Psoas muscle (tissue), 8 donors: ENCODE data around the gene CFAP20. TPM values are rescaled to one million over a fixed set of nuclear protein-coding genes. Genes with fewer than 3 reads are reported as not detected.
"Not testable (repeated sequence)": the region's sequence is repeated elsewhere in the genome, so short reads cannot be mapped to it uniquely, and the experiment has no call there.

Experiments used
- ATAC-seq, 4 donors: fragments of 200-7000 bp; cut with Tn5 transposase; one replicate each; pipeline ENCODE4 v1.9.1; 2020; ENCODE audit warnings: moderate library complexity in 3 of 4, mild to moderate bottlenecking in 2 of 4
- DNase-seq, 2 donors: peaks; one replicate each; pipeline ENCODE4 v3.0.0-alpha.2; 2020
- H3K27ac ChIP-seq: fragments of 200-600 bp; one replicate; pipeline ENCODE4 v1.8.0; 2022
- H3K27me3 ChIP-seq, 3 donors: fragments of 200-600 bp in 1 of 3; one replicate each; pipeline versions ENCODE4 v1.6.1 to v1.8.0; 2013 to 2022; ENCODE audit warnings: low read length in 2 of 3, mild to moderate bottlenecking in 2 of 3, moderate library complexity in 1 of 3; ENCODE audit not compliant: insufficient read depth in 3 of 3
- H3K36me3 ChIP-seq, 2 donors: fragments of 200-600 bp in 1 of 2; one replicate each; pipeline versions ENCODE4 v1.6.1 to v1.8.0; 2013 to 2022; ENCODE audit warnings: low read depth in 1 of 2, mild to moderate bottlenecking in 1 of 2, moderate library complexity in 1 of 2; ENCODE audit not compliant: insufficient read depth in 1 of 2
- H3K4me1 ChIP-seq: fragments of 200-600 bp; one replicate; pipeline ENCODE4 v1.8.0; 2022
- H3K4me3 ChIP-seq: fragments of 200-600 bp; one replicate; pipeline ENCODE4 v1.8.0; 2022; ENCODE audit warnings: mild to moderate bottlenecking
- H3K9me3 ChIP-seq: fragments of 200-600 bp; one replicate; pipeline ENCODE4 v1.8.0; 2022
- WGBS, 3 donors: extraction: QIAGEN DNeasy Blood & Tissue Kit; methylation state at CpG; one replicate each; pipeline versions ENCODE4 v1.1.6 to v1.1.7; 2013; 5-methylcytosine and 5-hydroxymethylcytosine counted together
- intact Hi-C, 2 donors: fragments of 100-400 bp; cut with DNase I; formaldehyde crosslinking; loops; one replicate each; pipeline versions ENCODE4 v1.11.0 to v1.14.2; 2022
- polyA plus RNA-seq, 3 donors: library from polyadenylated mRNA; stranded (reverse); fragments of 200-250 nt; gene quantifications; one replicate each; pipeline ENCODE4 v1.2.3, GENCODE V29; 2013
- total RNA-seq, 4 donors: library from RNA; stranded (reverse); fragmentation: NEBNext Ultra II Directional in 2 of 4; extraction: Animal tissue kit (Norgen Biotek cat#: 25700) in 2 of 4; gene quantifications; one replicate each; pipeline versions ENCODE4 v1.2.1 to v1.2.4, GENCODE V29; 2021 to 2023
- TF ChIP-seq, protein P1 (sequence below): fragments of 200-600 bp; IDR thresholded peaks from one replicate; pipeline ENCODE4 v1.8.0; 2022; ENCODE audit warnings: antibody characterized with exemption
- donor health status: healthy with polysubstance abuse.
- donor health status: DM: no; HTN: no; CAD: no; lungs with moderate emphysema.
- donor health status: Bipolar disorder and iron deficiency.
- donor health status: healthy.
- donor health status: DM: yes; HTN: yes; CAD: no.
- donor health status: DM: no; HTN: no; CAD: no.
- donor health status: DM: no; HTN: no; CAD: no.
- donor health status: DM: yes; HTN: yes; CAD: no.

Gene CFAP20
- total and polyA plus RNA-seq, 7 donors: 5.6 to 22.0 (median 9.4) TPM

DNA sequence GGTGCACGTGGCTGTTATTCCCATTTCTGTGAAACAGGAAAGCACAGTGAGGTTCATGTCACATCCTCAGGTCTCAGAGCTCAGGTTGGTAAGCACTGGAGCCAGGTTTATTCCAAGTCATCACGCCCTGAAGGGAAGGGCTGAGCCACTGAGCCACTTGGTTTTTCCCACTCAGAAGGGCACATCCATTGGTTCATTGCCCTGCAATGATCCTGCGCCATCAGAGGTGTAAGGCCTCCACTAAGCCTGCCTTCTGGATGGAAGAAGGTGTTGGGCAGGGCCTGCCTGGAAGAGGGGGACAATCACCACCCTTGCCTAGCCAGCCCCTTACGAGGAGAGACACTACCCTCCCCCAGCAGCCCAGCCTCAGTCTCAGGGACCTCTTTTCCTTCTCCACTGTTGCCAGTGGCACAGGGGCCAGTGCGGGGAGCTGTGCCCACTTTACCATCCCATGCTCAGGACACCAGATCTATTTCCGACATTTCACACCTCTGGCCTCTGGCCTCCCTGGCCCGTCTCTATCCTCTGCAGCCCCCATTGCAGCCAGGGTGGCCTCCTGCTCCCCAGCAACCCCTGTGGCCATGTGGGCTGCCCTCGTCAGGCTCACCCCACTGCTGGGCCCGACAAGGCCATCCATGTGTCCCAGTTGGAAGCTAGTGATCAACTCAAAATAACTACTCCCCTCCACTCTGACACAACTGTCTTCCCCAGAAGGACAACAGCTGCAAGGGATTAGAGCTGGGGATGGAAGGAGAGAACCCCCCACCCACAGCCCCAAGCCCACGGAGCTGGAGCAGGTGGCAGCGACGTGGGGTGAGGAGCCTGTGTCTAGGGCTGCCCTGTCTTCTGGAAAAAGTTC lies 29.9 kb downstream of the CFAP20 start:
- DNase-seq (no peak), ATAC-seq (no peak)
- Histone ChIP-seq H3K27me3 (no peaks in the 10 kb centered on the region), H3K4me3 (no peak overlapping the region), H3K9me3 (no peaks in the 10 kb centered on the region), H3K36me3 (no peaks in the 10 kb centered on the region), H3K27ac (no peak overlapping the region), H3K4me1 (no peaks in the 10 kb centered on the region)
- WGBS, 3 donors: 69 to 78% (median 70%) methylated on average over 11 to 12 of the region's 12 CpGs
- TF ChIP-seq, protein P1, sequence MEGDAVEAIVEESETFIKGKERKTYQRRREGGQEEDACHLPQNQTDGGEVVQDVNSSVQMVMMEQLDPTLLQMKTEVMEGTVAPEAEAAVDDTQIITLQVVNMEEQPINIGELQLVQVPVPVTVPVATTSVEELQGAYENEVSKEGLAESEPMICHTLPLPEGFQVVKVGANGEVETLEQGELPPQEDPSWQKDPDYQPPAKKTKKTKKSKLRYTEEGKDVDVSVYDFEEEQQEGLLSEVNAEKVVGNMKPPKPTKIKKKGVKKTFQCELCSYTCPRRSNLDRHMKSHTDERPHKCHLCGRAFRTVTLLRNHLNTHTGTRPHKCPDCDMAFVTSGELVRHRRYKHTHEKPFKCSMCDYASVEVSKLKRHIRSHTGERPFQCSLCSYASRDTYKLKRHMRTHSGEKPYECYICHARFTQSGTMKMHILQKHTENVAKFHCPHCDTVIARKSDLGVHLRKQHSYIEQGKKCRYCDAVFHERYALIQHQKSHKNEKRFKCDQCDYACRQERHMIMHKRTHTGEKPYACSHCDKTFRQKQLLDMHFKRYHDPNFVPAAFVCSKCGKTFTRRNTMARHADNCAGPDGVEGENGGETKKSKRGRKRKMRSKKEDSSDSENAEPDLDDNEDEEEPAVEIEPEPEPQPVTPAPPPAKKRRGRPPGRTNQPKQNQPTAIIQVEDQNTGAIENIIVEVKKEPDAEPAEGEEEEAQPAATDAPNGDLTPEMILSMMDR: no peak
- intact Hi-C loops: no loop called here

DNA sequence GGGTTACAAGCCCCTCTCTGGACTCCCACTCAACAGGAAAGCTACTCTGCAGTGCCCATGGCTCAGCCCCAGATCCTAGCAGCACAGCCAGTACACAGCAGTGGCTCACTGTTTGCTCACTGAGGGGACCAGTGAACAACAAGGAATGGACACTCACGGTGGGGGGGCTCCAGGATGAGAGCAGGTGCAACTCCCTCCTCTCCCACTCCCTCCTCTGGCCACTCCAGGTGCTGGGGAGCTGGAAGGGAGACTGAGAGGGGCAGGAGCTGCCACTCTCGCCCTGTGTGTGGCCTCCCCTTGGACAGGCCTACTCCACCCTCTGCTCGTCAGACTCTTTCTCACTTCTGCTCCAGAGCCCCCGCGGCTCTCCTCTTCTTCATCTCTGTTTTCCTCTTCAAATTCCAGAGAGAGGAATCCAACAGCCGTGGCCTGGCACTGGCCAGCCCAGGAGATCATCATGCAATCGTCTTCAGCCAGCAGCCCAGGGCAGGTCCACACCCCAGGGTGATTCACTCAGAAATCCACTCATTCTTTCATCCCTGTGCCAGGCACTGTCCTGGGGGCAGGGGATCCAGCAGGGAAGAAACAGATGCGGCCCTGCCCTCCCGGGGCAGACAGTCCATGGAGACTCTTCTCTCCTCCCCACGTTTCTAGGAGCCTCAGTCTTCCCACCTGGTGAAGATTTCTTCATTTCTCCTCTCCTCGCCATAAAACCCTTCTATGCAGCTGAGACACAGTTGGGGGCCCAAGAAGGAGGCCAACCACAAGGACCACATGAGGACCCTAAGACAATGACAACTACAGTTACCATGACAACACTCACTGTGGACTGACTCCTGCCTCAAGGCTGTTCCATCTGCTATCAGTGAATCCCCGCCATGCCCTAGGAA lies 30.7 kb downstream of the CFAP20 start:
- Histone ChIP-seq H3K9me3 (no peaks in the 10 kb centered on the region), H3K4me3 (no peak overlapping the region), H3K27ac (no peak overlapping the region), H3K27me3 (no peaks in the 10 kb centered on the region), H3K36me3 (no peaks in the 10 kb centered on the region), H3K4me1 (no peaks in the 10 kb centered on the region)
- WGBS, 3 donors: 75 to 83% (median 80%) methylated on average over 12 of the region's 12 CpGs
- no peak for DNase-seq
- ATAC-seq: no peak
- TF ChIP-seq, protein P1: no peak
- intact Hi-C loops: no loop called here

GRCh38 chr16:58096249-58096648 lies 32.9 kb downstream of the CFAP20 start:
- no peaks in the 10 kb centered on the region for H3K27me3 ChIP-seq
- no peak overlapping the region for H3K4me3 ChIP-seq
- DNase-seq: no peak
- WGBS, 3 donors: 34 to 55% (median 47%) methylated on average over 2 of the region's 2 CpGs
- no peaks in the 10 kb centered on the region for H3K4me1 ChIP-seq
- H3K27ac ChIP-seq: no peak overlapping the region
- intact Hi-C loops: no loop called here
- H3K36me3 ChIP-seq: no peaks in the 10 kb centered on the region
- TF ChIP-seq, protein P1: no peak
- H3K9me3 ChIP-seq: no peaks in the 10 kb centered on the region
- ATAC-seq: no peak

DNA sequence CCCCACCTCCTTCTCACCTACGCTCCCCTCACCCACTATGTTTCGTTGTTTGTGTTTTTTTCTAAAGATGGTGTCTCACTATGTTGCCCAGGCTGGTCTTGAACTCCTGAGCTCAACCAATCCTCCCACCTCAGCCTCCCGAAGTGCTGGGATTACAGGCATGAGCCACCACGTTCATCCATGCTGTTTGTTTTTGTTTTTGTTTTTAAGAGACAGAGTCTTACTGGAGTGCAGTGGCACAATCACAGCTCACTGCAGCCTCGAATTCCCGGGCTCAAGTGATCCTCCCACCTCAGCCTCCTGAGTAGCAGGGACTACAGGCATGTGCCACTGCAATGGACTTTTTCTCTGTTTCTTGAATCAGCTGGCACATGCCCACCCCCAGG lies 33.6 kb downstream of the CFAP20 start:
- 77 to 79% (median 78%) methylated on average over 6 of the region's 6 CpGs for WGBS, 3 donors

More for the DNA sequence above, 33.6 kb downstream of the CFAP20 start:
- H3K4me3 ChIP-seq, intact Hi-C loops, H3K36me3 ChIP-seq, H3K27me3 ChIP-seq, H3K9me3 ChIP-seq, DNase-seq, ATAC-seq, H3K27ac ChIP-seq, H3K4me1 ChIP-seq: not testable (repeated sequence)
